Liver (tissue), 9 donors: ENCODE results near the gene MIER1. TPM values are rescaled to one million over a fixed set of nuclear protein-coding genes. Genes with fewer than 3 reads are reported as not detected.

Experiments
- DNase-seq: peaks from one replicate; pipeline ENCODE4 v3.0.0-alpha.2; 2017; ENCODE audit warnings: low spot score
- H3K27ac ChIP-seq, 2 donors: one replicate each; pipeline ENCODE4 v1.7.0; 2013; ENCODE audit warnings: inconsistent platforms in 2 of 2, low read length in 2 of 2, control low read depth in 1 of 2, low read depth in 1 of 2, mild to moderate bottlenecking in 1 of 2
- H3K27me3 ChIP-seq, 4 donors: one replicate each; pipeline versions ENCODE4 v1.6.1 to v1.7.0; 2013; ENCODE audit warnings: low read length in 3 of 4, inconsistent platforms in 1 of 4, mild to moderate bottlenecking in 1 of 4, moderate library complexity in 1 of 4; ENCODE audit not compliant: control insufficient read depth in 4 of 4, insufficient read depth in 4 of 4
- H3K36me3 ChIP-seq, 4 donors: one replicate each; pipeline versions ENCODE4 v1.6.1 to v1.7.0; 2013; ENCODE audit warnings: low read length in 3 of 4, mild to moderate bottlenecking in 3 of 4, low read depth in 1 of 4, moderate library complexity in 1 of 4; ENCODE audit not compliant: control insufficient read depth in 4 of 4, insufficient read depth in 3 of 4
- H3K4me1 ChIP-seq, 4 donors: one replicate each; pipeline versions ENCODE4 v1.6.1 to v1.7.0; 2013; ENCODE audit warnings: low read length in 3 of 4, mild to moderate bottlenecking in 3 of 4, moderate library complexity in 1 of 4; ENCODE audit not compliant: control insufficient read depth in 4 of 4, insufficient read depth in 4 of 4
- H3K4me3 ChIP-seq, 3 donors: one replicate each; pipeline versions ENCODE4 v1.6.1 to v1.7.0; 2013; ENCODE audit warnings: low read length in 3 of 3, control low read depth in 1 of 3, low read depth in 1 of 3, mild to moderate bottlenecking in 1 of 3
- H3K9ac ChIP-seq, 2 donors: one replicate each; pipeline ENCODE4 v1.7.0; 2013; ENCODE audit warnings: low read length in 2 of 2, mild to moderate bottlenecking in 2 of 2, moderate library complexity in 2 of 2, control low read depth in 1 of 2, low read depth in 1 of 2
- H3K9me3 ChIP-seq, 4 donors: one replicate each; pipeline versions ENCODE4 v1.6.1 to v1.7.0; 2013; ENCODE audit warnings: low read length in 3 of 4; ENCODE audit not compliant: control insufficient read depth in 4 of 4
- FOXA1 ChIP-seq: IDR thresholded peaks from 2 replicates; pipeline ENCODE4 v1.6.1; 2016; ENCODE audit warnings: antibody characterized with exemption
- GABPA ChIP-seq, 2 donors: IDR thresholded peaks in 1 of 2; conservative IDR thresholded peaks in 1 of 2; 2 replicates each; pipeline ENCODE4 v1.6.1; 2016; ENCODE audit warnings: antibody characterized with exemption in 2 of 2, mild to moderate bottlenecking in 1 of 2, moderate library complexity in 1 of 2
- WGBS: extraction: QIAGEN DNeasy Blood & Tissue Kit; methylation state at CpG from one replicate; pipeline ENCODE4 v1.1.7; 2013; 5-methylcytosine and 5-hydroxymethylcytosine counted together
- polyA plus RNA-seq, 2 donors: library from polyadenylated mRNA; stranded (reverse) in 1 of 2; unstranded in 1 of 2; fragments of 200-250 nt in 1 of 2; fragments of >200 nt in 1 of 2; fragmentation: Nextera tagmentation in 1 of 2; extraction: Ambion mirVana in 1 of 2; gene quantifications; one replicate each; pipeline versions ENCODE4 v1.2.1 to v1.2.3, GENCODE V29; 2013 to 2015
- total RNA-seq, 2 donors: library from RNA; depleted of rRNA; stranded (reverse); fragments of >200 nt; gene quantifications; one replicate each; pipeline ENCODE4 v1.2.3, GENCODE V29; 2014
- TF ChIP-seq, protein P1 (sequence below): IDR thresholded peaks from 2 replicates; pipeline ENCODE4 v1.6.1; 2016; ENCODE audit warnings: antibody characterized with exemption
- TF ChIP-seq, protein P2 (sequence below): IDR thresholded peaks from 2 replicates; pipeline ENCODE4 v1.6.1; 2016; ENCODE audit warnings: antibody characterized with exemption
- TF ChIP-seq, protein P3 (sequence below): fragments of 150-350 bp; IDR thresholded peaks from 2 replicates; pipeline ENCODE4 v1.5.1; 2017; ENCODE audit warnings: improper control_type of control experiment, low read depth, low read length; ENCODE audit not compliant: missing input control
- TF ChIP-seq, protein P4 (sequence below): IDR thresholded peaks from 2 replicates; pipeline ENCODE4 v1.6.1; 2016; ENCODE audit warnings: antibody characterized with exemption
- donor health status: healthy.
- donor health status: healthy.
- donor health status: healthy.
- donor health status: healthy.
- donor health status: healthy.

MIER1 gene
- total and polyA plus RNA-seq, 4 donors, result 7.3 to 23.2 (median 16.6) TPM

DNA sequence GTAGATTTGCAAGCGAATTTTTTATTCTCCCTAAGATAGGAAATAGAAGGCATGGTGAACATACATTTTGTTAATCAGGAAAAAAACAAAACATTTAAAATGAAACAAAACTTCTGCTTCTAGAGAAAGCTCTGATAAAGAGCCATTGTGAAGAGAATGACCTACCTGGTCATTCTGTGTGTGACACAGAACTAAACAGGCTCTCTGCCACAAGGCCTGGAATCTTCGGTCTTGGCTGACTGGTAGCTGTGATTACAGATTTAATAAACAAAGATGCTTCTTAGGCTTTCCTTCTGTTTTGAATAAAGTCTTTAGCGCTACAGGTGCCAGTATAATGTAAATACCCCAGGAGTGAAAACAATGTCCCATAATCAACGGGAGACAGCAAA is 107.1 kb downstream of the MIER1 start:
- TF ChIP-seq, protein P1, sequence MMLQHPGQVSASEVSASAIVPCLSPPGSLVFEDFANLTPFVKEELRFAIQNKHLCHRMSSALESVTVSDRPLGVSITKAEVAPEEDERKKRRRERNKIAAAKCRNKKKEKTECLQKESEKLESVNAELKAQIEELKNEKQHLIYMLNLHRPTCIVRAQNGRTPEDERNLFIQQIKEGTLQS, result no peak
- no peak for TF ChIP-seq GABPA (IDR thresholded peaks at IDR 0.05 in 1 of 2, conservative IDR thresholded peaks at IDR 0.05 in 1 of 2)
- TF ChIP-seq, protein P2, sequence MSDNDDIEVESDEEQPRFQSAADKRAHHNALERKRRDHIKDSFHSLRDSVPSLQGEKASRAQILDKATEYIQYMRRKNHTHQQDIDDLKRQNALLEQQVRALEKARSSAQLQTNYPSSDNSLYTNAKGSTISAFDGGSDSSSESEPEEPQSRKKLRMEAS, result no peak
- TF ChIP-seq, protein P3, sequence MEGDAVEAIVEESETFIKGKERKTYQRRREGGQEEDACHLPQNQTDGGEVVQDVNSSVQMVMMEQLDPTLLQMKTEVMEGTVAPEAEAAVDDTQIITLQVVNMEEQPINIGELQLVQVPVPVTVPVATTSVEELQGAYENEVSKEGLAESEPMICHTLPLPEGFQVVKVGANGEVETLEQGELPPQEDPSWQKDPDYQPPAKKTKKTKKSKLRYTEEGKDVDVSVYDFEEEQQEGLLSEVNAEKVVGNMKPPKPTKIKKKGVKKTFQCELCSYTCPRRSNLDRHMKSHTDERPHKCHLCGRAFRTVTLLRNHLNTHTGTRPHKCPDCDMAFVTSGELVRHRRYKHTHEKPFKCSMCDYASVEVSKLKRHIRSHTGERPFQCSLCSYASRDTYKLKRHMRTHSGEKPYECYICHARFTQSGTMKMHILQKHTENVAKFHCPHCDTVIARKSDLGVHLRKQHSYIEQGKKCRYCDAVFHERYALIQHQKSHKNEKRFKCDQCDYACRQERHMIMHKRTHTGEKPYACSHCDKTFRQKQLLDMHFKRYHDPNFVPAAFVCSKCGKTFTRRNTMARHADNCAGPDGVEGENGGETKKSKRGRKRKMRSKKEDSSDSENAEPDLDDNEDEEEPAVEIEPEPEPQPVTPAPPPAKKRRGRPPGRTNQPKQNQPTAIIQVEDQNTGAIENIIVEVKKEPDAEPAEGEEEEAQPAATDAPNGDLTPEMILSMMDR, result no peak
- TF ChIP-seq FOXA1, result no peak
- TF ChIP-seq, protein P4, sequence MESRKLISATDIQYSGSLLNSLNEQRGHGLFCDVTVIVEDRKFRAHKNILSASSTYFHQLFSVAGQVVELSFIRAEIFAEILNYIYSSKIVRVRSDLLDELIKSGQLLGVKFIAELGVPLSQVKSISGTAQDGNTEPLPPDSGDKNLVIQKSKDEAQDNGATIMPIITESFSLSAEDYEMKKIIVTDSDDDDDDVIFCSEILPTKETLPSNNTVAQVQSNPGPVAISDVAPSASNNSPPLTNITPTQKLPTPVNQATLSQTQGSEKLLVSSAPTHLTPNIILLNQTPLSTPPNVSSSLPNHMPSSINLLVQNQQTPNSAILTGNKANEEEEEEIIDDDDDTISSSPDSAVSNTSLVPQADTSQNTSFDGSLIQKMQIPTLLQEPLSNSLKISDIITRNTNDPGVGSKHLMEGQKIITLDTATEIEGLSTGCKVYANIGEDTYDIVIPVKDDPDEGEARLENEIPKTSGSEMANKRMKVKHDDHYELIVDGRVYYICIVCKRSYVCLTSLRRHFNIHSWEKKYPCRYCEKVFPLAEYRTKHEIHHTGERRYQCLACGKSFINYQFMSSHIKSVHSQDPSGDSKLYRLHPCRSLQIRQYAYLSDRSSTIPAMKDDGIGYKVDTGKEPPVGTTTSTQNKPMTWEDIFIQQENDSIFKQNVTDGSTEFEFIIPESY, result no peak
- H3K36me3 ChIP-seq, result peaks cover 2 to 18% (median 8%) of the 10 kb centered on the region in 4 donors
- H3K4me1 ChIP-seq, result peaks cover 0 to 2% (median 0%) of the 10 kb centered on the region in 4 donors
- DNase-seq, result no peak
- H3K9me3 ChIP-seq, result no peaks in the 10 kb centered on the region
- H3K27me3 ChIP-seq, result no peaks in the 10 kb centered on the region
- no peak overlapping the region for H3K4me3 ChIP-seq
- WGBS, result 95% methylated on average over 4 of the region's 4 CpGs
- H3K9ac ChIP-seq, result no peak overlapping the region
- H3K27ac ChIP-seq, result no peak overlapping the region

Other genes with a start within 250 kb of the MIER1 start
- gene DYNLT5, start 172.5 kb upstream of the MIER1 start, total RNA-seq, result 1 to 10 TPM; 1.3 to 3.1 TPM
- gene DYNLT5, start 172.5 kb upstream of the MIER1 start, polyA plus RNA-seq, result 1 to 10 TPM in 1 of 2 donors, under 1 TPM in 1; 0.55 to 1.8 TPM
- not detected for gene INSL5, start 123.7 kb upstream of the MIER1 start, total RNA-seq
- gene INSL5, start 123.7 kb upstream of the MIER1 start, polyA plus RNA-seq, result not detected
- 1 to 10 TPM; 1.3 to 1.8 TPM for gene DNAI4, start 134 bp upstream of the MIER1 start, total RNA-seq
- gene DNAI4, start 134 bp upstream of the MIER1 start, polyA plus RNA-seq, result under 1 TPM; 0.42 to 0.43 TPM
- gene SLC35D1, start 129.2 kb downstream of the MIER1 start, total RNA-seq, result 100 to 1,000 TPM in 1 of 2 donors, 10 to 100 TPM in 1; 30.9 to 100 TPM
- gene SLC35D1, start 129.2 kb downstream of the MIER1 start, polyA plus RNA-seq, result 10 to 100 TPM; 22.9 to 28.1 TPM
- not detected for gene C1orf141, start 210.0 kb downstream of the MIER1 start, total RNA-seq
- not detected for gene C1orf141, start 210.0 kb downstream of the MIER1 start, polyA plus RNA-seq
- gene IL23R, start 241.5 kb downstream of the MIER1 start, total RNA-seq, result under 1 TPM; 0.08 to 0.09 TPM
- not detected for gene IL23R, start 241.5 kb downstream of the MIER1 start, polyA plus RNA-seq